DND-41 (cell line): ENCODE results near the gene POSTN.

Source experiments
- CTCF ChIP-seq: IDR thresholded peaks from 2 replicates; pipeline ENCODE4 v1.5.1; 2012; ENCODE audit warnings: borderline replicate concordance, low read length, moderate library complexity, mild to moderate bottlenecking; ENCODE audit not compliant: poor library complexity, severe bottlenecking; ENCODE audit errors: extremely low read depth
- EZH2 ChIP-seq: IDR thresholded peaks from 3 replicates; pipeline ENCODE4 v1.6.1; 2012; ENCODE audit warnings: borderline replicate concordance, low read depth, mild to moderate bottlenecking, moderate library complexity, low read length, inconsistent platforms; ENCODE audit not compliant: severe bottlenecking

GRCh38 chr13:37621811-37622361 is 23.3 kb upstream of the POSTN start:
- TF ChIP-seq CTCF = no peak
- no peak for TF ChIP-seq EZH2
